Neural crest cell (in vitro differentiated cells): ENCODE measurements around the gene RAB9A. TPM values are rescaled to one million over a fixed set of nuclear protein-coding genes. Genes with fewer than 3 reads are reported as not detected.
"Not testable (repeated sequence)": the region's sequence is repeated elsewhere in the genome, so short reads cannot be mapped to it uniquely, and the experiment has no call there.

Experiments
- DNase-seq: peaks from one replicate; pipeline ENCODE4 v3.0.0; 2021; ENCODE audit warnings: low read depth, mixed read lengths, low spot score
- H3K27ac Mint-ChIP-seq: one replicate; pipeline ENCODE4 v1.8.0; 2021; ENCODE audit warnings: mild to moderate bottlenecking, mixed read lengths; ENCODE audit not compliant: unreplicated experiment
- H3K27me3 Mint-ChIP-seq: 2 replicates; pipeline ENCODE4 v1.8.0; 2021; ENCODE audit warnings: low read depth, mild to moderate bottlenecking, mixed read lengths
- H3K36me3 Mint-ChIP-seq: 2 replicates; pipeline ENCODE4 v1.8.0; 2021; ENCODE audit warnings: low read depth, mild to moderate bottlenecking, mixed read lengths
- H3K4me1 Mint-ChIP-seq: 2 replicates; pipeline ENCODE4 v1.8.0; 2021; ENCODE audit warnings: mixed read lengths
- H3K4me3 Mint-ChIP-seq: one replicate; pipeline ENCODE4 v1.8.0; 2021; ENCODE audit warnings: mild to moderate bottlenecking, mixed read lengths
- H3K9me3 Mint-ChIP-seq: 2 replicates; pipeline ENCODE4 v1.8.0; 2021; ENCODE audit warnings: mixed read lengths
- CTCF ChIP-seq: fragments of 200-600 bp; sonication (generic); conservative IDR thresholded peaks from 2 replicates; pipeline ENCODE4 v1.5.0; 2021; ENCODE audit warnings: antibody characterized with exemption, mild to moderate bottlenecking
- total RNA-seq: library from RNA; stranded (reverse); gene quantifications from 2 replicates; pipeline ENCODE4 v1.2.1, GENCODE V29; 2021

The RAB9A gene
- total RNA-seq, 1 donor from 2014 or later, result 11.6 TPM

- Mint-ChIP-seq H3K27ac (no peak overlapping the region), H3K4me3 (no peak overlapping the region), H3K4me1 (peaks cover 15% of the 10 kb centered on the region), H3K36me3 (peaks cover 16% of the 10 kb centered on the region), H3K27me3 (no peaks in the 10 kb centered on the region), H3K9me3 (peaks cover 9% of the 10 kb centered on the region)
- no peak for DNase-seq
- TF ChIP-seq CTCF, result no peak
Measured at GRCh38 chrX:13670197-13670596, 18.7 kb upstream of the RAB9A start.

GRCh38 chrX:13673016-13673415, 15.9 kb upstream of the RAB9A start:
- no peak for DNase-seq
- H3K36me3 Mint-ChIP-seq, result peaks cover 12% of the 10 kb centered on the region
- H3K27ac Mint-ChIP-seq, result no peak overlapping the region
- H3K4me1 Mint-ChIP-seq, result peaks cover under 1% of the 10 kb centered on the region
- peaks cover 9% of the 10 kb centered on the region for H3K9me3 Mint-ChIP-seq
- TF ChIP-seq CTCF, result no peak
- no peak overlapping the region for H3K4me3 Mint-ChIP-seq
- no peaks in the 10 kb centered on the region for H3K27me3 Mint-ChIP-seq

- Mint-ChIP-seq H3K36me3 (peaks cover 12% of the 10 kb centered on the region), H3K4me1 (no peaks in the 10 kb centered on the region), H3K4me3 (no peak overlapping the region), H3K9me3 (peaks cover 7% of the 10 kb centered on the region), H3K27ac (no peak overlapping the region), H3K27me3 (no peaks in the 10 kb centered on the region)
- TF ChIP-seq CTCF, result no peak
- no peak for DNase-seq
Measured at GRCh38 chrX:13676885-13677284, 12.0 kb upstream of the RAB9A start.

- H3K4me1 Mint-ChIP-seq, H3K9me3 Mint-ChIP-seq, H3K36me3 Mint-ChIP-seq, DNase-seq, H3K27ac Mint-ChIP-seq, H3K27me3 Mint-ChIP-seq, H3K4me3 Mint-ChIP-seq: not testable (repeated sequence)
Measured at GRCh38 chrX:13679700-13680099, 9.2 kb upstream of the RAB9A start.

- no peak for TF ChIP-seq CTCF
- Mint-ChIP-seq H3K36me3 (peaks cover 6% of the 10 kb centered on the region), H3K9me3 (peaks cover 3% of the 10 kb centered on the region), H3K27me3 (no peaks in the 10 kb centered on the region), H3K4me3 (no peak overlapping the region), H3K4me1 (no peaks in the 10 kb centered on the region), H3K27ac (no peak overlapping the region)
- DNase-seq, result no peak
Measured at GRCh38 chrX:13681595-13681994, 7.3 kb upstream of the RAB9A start.

GRCh38 chrX:13684361-13684760, 4.6 kb upstream of the RAB9A start:
- Mint-ChIP-seq H3K4me3 (no peak overlapping the region), H3K27ac (no peak overlapping the region), H3K4me1 (peaks cover 6% of the 10 kb centered on the region), H3K36me3 (peaks cover 8% of the 10 kb centered on the region), H3K27me3 (no peaks in the 10 kb centered on the region), H3K9me3 (peaks cover 3% of the 10 kb centered on the region)
- no peak for TF ChIP-seq CTCF
- no peak for DNase-seq
